Fibroblast of peridontal ligament (primary cell): ENCODE measurements around the gene LOC128125822.
A peak's percentile ranks its signal among the peaks of the same experiment; 100 is the strongest.

ENCODE experiments used
- DNase-seq: peaks from one replicate; pipeline ENCODE4 v3.0.0-alpha.2; 2010; ENCODE audit errors: extremely low read depth

The LOC128125822 gene

DNA sequence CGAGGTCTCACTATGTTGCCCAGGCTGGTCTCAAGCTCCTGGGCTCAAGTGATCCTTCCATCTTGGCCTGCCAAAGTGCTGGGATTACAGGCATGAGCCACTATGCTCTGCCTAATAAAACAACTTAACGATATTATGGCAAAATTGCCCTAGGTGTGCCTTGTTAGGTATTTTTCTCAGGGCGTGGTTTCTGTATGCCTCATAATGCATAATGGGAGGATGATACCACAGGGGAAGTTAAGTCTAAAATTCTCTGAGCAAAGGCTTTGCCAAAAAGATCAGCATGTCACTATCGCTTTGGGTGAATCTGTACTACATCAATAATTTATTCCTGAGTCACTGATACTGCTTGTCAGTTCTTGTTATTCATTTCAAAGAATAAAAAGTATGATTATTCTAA lies 15.9 kb upstream of the LOC128125822 start:
- no peak for DNase-seq

DNA sequence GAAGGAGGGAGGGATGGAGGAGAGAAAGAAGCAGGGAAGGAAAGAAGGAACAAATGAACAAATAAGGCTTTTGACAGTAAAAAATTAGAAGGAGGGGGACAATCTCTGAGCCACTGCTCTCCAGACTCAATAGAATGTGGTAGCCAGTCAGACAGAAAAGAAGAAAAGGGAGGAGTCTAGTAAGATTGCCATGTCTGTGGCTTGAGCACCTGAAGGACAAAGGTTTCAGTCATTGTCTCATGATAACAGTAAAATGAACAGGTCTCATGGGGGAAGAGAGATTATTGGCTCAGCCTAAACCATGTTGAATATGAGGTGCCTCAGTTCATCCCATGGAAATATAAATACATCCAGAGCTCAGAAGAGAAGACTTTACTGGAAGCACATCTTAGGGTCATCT lies 14.0 kb upstream of the LOC128125822 start:
- DNase-seq = no peak

DNA sequence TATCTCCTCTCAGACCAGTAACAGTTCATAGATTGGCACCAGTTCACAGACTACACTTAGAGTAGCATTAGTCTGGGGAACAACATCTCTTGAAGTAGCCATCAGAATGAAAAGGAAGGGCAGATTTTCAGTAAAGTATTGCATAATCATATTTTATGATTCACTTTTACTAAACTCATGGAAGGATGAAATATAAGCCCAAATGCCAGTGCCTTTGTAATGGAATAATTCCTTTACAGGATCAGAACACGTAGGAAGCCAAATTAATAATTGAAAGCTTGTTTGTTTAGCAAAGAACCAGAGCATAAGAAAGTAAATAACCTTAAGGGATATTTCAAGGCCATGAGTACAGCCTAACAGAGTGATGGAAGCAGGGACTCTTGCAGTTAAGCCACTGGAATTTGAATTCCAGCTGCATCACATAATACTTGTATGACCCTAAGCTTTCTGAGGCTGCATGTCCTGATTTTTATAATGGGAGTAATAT lies 11.4 kb upstream of the LOC128125822 start:
- DNase-seq = peak; percentile 16

DNA sequence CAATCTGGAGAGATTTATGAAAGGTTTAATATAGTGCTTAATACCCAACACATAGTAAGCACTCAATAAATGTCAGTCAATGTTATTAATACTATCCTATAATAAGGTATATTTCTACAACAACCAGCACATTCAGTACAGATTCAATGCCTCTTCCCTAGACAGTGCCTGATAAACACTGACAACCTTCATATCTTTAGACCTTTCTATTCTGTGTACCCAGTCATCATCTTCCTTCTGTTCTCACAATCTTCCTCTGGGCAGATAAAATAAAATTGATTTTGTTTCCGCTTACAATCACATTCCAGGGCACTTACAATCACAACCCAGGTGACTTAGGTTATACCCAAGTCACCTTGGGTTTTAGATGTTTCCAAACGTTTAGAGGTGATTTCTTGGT lies 11.0 kb upstream of the LOC128125822 start:
- DNase-seq = no peak

DNA sequence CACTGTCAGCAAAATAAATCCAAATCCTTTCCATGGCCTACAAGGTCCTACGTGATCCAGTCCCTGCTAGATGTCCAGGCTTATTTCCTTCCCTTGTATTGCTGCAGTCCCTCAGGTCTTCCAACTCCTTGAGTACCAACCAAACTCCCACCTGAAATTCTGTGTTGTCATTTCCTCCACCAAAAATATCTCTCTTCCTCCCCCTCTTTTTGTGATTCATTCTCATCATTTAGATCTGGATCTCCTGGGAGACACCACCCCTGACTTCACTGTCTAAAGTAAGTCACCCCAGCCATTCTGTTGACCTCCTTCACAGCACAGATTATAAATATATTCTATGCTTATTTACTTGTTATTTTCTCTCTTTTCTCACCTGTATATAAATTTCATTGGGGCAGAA lies 9.0 kb upstream of the LOC128125822 start:
- DNase-seq = no peak

DNA sequence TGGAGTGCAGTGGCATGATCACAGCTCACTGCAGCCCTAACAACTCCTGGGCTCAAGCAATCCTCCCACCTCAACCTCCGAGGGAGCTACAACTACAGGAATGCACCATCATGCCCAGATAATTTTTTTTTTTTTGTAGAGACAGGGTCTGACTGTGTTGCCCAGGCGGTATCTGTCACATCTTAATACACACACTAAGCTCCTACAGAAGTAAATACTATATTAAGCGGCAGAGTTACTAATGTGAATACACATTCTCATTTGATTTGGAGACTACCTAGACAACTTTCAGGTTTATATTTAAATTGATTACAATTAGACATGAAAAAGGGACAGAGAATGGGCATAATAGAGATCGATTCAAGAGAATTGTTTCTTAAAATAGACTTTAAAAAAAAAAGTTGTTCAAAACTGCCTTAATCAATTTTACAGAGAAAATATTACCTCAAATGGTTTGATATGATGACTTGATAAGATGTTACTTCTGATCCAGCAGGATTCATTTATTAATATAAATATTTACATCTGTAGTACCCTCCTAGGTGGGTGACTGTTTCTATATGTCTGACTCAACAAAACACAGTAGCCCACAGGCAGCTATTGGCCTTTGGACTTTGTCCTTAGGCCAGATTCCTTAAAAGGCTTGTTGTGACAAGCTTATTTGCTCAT lies 7.1 kb upstream of the LOC128125822 start:
- no peak for DNase-seq

DNA sequence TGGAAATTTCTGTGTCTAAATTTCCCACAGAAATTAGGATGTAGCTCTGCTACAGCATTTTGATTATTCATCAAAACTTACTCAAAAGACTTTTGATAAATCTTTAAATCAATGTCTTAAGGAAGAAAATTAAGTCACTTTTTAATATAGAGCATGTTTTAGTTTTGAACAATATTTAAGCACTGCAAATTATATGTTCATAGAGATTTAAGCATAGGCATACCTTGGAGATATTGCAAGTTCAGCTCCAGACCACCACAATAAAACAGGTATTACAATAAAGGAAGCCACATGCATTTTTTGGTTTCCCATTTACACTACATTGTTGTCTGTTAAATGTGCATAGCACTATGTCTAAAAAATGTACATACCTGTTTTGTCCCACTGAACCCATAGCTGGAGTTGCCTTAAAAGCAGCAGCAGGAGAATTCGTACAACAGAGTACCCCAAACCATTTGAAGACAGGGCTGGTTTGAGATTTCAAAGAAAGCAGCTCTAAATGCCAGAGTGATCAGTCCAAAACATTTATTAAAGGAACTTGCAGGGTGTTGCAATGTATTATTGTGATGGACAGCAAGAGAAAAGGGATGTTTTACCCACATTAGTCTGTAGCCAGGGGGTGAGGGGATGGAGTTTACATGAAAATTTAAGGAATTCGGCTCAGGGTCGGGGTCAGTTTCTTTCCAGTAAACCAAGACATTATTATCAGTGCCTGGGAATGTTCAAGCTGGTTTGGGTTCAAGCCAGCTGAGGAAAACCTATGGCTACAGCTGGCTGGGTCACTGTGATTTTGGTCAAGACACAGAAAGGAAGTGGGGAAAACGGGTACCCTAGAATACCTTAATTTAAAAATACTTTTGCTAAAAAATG lies 6.3 kb upstream of the LOC128125822 start:
- DNase-seq = no peak

DNA sequence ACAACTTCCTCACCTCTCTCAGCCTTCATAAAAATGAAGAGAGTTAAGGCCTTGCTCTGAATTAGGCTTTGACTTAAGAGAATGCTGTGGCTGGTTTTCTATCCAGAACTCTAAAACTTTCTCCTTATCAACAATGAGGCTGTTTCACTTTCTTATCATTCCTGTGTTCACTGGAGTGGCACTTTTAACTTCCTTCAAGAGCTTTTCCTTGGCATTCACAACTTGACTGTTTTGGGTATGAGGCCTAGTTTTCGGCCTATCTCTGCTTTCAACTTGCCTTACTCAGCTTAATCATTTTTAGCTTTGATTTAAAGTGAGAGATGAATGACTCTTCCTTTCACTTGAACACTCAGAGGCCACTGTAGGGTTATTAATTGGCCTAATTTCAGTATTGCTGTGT lies 4.3 kb upstream of the LOC128125822 start:
- no peak for DNase-seq

DNA sequence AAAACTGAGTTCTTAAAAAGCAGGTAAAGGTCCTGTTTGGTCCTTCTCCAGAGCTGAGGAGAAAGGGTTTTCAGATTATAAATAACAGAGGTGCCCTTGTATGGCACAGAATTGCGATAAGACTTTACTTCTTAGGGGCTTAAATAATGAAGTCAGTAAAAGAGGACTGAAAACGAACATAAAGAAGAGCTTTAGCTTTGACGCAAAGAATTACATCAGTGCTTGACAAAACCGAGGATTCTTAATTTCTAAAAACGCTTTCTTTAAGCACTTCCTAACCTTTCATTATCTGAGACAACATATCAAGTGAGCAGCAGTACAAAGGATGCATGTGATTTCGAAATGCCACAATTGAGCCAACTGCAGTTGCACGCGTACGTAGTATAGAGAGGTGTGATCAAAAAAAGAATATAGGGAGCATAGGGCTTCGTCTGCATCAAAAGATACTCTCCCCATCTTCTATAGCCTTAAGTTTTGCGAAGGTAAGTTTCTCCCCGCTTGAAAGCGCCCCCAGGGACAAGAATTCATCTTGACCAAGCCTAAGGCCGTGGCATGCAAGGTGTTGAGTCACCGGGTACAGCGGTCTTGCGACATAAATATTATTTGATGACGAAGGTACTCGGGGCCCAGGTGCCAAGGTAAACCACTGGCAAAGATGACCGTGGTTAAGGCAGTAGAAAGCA lies 778 bp upstream of the LOC128125822 start:
- no peak for DNase-seq

DNA sequence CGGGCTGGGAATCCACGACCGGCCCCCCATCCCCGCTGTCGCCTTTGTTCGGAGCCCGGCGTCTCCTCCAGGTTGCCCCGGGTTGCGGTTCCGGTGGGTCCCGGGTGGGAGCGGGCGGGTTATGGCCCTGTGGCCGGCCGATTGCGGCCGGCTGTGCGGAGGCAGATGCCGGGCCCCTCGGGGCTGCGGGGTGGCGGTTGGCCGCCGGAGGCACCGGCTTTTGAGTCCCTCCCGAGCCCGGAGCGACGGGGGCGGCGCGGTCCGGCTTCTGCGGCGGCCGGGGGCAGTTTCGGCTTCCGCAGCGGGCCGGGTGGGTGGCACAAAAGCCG lies 431 bp downstream of the LOC128125822 start:
- DNase-seq = no peak

DNA sequence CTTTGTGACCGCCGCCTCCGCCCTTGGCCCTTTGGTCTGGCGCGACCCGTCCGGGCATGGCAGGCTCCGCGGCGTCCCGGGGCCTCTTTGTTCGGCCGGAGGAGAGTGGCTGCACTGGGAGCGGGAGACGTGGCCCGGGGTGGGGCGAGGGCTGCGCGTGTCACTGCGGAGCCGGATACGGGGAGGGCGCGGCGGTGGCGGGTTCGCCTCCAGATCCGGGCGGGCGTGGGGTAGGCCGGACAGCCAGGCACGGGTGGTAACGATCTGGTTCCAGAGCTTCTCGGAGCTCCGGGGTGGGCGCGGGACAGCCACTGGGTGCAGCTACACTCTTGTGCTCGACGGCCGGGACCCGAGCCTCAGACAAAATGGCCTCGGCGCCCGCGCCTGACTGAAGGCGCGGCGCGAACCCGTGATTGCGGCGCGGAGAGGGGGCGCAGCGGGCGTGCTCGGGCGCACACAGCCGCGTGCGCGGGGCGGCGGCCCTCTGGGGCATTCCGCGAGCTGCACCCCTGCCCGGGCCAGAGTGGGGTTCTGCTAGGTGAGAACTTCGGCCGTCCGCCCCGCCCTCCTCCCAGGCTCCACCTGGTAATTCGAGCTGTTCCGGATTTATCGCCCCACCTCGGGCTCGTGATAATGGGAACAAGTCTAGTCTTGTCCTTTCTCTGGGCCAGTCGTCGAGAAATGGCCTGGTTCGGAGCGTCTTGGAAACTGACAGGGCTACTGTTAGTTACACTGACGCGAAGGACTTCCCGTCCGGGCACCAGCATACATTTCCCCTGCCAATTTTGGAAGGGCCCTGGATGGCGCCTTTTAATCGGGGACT lies 1.0 kb downstream of the LOC128125822 start:
- peak; percentile 66 for DNase-seq

DNA sequence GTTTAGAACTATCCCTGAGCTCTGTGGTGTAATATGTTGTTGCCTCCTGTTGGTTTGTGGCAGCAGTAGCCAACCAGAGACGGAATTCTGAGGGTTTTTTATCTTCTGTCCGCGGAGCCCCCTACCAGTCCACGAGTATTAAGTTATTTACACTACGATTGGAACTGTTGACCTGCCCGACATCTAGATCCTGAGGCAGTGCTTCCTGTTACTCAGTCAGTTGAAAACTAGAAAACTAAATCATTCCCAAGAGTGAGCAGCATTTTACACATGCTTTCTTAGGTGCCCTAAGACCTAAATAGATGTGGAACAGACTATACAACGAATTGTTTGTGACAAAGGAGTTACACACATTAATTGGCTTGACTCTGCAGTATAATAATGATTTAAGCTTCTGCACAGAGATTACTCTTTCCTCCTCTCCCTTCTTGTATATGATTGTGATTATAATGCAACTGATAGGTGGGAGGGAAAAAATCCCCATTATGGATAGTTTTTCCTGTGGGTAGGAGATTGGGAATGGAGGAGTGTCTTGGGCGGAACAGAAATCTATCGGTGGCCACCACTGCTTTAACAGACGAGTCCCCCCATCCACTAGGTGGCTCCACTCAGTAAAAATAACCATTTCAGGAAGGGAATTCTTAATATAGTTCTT lies 1.7 kb downstream of the LOC128125822 start:
- DNase-seq = peak; percentile 70

DNA sequence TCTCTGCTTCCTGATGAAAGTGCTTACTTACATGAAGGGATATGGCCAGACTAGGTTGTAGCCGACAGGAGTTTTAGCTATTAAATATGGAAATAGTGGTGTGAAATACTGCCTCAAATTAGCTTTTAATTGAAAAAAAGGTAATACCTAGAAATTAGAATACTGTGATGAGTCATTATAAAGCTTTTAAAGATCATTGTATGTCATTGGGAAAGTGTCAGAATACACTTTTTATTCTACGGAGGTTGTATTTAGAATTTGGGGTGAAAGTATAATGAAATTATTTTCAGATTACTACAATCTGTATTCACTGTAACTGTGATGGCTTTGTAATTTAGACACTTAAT lies 2.2 kb downstream of the LOC128125822 start:
- DNase-seq = no peak

DNA sequence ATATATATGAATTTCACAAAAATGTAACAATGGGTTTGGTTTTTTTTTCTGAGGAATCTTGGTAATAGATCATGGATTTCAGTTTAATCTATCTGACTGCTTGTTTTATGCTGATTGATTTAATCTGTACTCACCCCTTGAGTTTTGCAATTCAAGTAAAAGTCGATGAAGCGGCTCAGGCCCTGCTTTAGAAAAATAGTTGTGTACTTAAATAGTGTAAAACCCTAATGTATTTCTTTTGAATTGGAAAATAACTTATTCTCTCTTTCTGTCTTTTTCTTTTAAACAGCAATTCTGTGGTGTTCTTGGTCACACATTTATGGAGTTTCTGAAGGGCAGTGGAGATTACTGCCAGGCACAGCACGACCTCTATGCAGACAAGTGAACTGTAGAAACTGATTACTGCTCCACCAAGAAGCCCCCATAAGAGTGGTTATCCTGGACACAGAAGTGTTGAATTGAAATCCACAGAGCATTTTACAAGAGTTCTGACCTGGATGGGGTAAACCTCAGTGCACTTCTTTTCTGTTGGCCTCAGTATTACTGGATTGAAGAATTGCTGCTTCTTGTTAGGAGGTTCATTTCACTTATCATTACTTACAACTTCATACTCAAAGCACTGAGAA lies 4.0 kb downstream of the LOC128125822 start:
- no peak for DNase-seq

DNA sequence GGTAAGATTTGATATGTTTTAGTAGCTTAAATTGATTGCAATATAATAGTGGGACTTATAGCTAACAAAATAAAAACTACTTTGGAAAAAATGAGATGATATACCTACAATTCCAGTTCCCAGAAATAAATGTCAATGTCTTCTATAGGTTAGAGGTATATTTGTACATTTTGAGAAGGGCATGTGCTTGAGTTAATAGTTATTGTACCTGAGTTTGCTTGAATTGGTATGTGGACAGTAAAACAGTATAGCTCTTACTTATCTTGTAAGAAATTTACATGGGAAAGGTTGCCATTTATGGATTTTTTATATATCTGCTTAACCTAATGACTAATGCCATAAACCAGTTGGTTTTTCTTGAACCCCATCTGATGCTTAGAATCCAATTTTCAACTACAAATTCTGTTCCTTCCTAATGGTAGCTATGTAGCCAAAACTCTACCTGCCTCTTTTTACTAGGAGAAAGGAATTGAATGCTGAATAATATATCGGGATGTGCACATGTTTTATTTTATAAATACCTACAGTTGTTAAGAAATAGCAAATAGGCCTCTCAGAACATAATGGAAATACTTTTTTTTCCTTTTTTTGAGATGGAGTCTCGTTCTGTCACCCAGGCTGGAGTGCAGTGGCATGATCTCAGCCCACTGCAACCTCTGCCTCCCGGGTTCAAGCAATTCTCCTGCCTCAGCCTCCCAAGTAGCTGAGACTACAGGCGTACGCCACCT lies 4.9 kb downstream of the LOC128125822 start:
- DNase-seq = no peak

DNA sequence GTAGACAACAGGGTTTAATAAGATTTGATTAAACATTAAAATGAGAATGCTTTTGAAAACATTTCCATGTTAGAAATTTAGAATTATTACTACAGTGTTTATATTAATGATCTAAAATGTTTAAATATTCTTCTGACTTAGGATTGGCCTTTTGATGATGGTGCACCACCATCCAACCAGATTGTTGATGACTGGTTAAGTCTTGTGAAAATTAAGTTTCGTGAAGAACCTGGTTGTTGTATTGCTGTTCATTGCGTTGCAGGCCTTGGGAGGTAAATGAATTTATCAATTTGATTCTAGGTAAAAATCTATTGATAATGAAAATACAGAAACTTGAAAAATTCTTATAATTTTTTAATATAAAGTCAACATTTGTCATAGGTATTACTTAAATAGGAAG lies 6.5 kb downstream of the LOC128125822 start:
- DNase-seq = no peak

DNA sequence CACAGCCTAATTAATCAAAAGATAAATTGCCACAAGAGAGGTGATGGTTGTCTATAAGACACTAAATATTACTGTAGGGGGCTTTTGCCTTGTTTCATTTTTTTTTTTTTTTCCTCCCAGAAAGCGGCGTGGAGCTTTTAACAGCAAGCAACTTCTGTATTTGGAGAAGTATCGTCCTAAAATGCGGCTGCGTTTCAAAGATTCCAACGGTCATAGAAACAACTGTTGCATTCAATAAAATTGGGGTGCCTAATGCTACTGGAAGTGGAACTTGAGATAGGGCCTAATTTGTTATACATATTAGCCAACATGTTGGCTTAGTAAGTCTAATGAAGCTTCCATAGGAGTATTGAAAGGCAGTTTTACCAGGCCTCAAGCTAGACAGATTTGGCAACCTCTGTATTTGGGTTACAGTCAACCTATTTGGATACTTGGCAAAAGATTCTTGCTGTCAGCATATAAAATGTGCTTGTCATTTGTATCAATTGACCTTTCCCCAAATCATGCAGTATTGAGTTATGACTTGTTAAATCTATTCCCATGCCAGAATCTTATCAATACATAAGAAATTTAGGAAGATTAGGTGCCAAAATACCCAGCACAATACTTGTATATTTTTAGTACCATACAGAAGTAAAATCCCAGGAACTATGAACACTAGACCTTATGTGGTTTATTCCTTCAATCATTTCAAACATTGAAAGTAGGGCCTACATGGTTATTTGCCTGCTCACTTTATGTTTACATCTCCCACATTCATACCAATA lies 7.8 kb downstream of the LOC128125822 start:
- DNase-seq = no peak

DNA sequence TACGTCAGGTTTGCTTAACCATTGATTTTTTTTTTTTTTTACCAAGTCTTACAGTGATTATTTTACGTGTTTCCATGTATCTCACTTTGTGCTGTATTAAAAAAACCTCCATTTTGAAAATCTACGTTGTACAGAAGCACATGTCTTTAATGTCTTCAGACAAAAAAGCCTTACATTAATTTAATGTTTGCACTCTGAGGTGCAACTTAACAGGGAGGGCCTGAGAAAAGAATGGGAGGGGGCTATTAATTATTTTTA lies 8.4 kb downstream of the LOC128125822 start:
- DNase-seq = no peak

DNA sequence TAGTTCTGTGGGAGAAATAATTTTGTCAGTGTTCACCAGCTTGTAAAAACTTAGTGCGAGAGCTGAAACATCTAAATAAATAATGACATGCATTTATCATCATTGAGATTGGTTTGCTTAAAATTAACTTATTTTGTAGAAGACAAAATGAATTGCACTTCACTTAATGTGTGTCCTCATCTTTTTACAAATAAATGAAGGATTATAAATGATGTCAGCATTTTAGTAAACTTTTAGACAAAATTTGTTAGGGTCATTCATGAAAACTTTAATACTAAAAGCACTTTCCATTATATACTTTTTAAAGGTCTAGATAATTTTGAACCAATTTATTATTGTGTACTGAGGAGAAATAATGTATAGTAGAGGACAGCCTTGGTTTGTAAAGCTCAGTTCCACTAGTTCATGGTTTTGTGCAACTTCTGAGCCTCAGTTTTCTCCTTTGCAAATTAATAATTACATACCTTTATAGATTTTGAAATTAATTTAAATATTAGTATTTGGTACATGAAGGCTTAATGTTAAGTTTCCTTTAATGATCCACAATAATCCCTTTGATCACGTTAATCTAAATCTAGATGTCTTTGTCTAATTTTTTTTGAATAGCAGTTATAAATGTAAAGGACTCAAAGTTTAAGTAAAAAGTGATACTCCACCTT lies 9.2 kb downstream of the LOC128125822 start:
- no peak for DNase-seq
